GM18505 (cell line): ENCODE data around the gene PTPRN2.
"Not testable (repeated sequence)": the region's sequence is repeated elsewhere in the genome, so short reads cannot be mapped to it uniquely, and the experiment has no call there.

ENCODE experiments used
- ATAC-seq: cut with Tn5 transposase; IDR thresholded peaks from one replicate; pipeline ENCODE4 v1.9.1; 2021; ENCODE audit not compliant: unreplicated experiment
- POLR2A ChIP-seq: IDR thresholded peaks from 4 replicates; pipeline ENCODE4 v1.6.1; 2011; ENCODE audit warnings: borderline replicate concordance; ENCODE audit not compliant: insufficient read depth, insufficient read length; ENCODE audit errors: extremely low read depth

Gene PTPRN2

DNA sequence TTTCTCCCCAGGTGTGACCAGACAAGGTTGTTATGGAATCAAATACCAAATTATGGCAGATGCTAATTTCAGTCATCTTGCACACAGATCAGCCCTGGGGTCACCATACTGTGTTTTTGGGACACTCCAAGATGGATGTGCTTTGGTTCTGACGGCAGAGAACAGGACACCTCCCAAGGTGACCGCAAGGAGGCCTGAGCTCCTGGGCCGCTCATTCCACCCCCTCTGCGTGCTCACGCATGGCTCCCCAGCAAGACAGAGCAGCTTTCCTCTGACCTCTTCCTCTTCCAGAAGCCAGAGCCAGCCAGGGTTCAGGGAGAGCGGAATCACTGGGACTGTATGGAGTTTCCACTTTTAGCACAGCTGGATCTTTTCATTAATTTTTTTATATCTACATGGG, 848.0 kb downstream of the PTPRN2 start:
- no peak for ATAC-seq

DNA sequence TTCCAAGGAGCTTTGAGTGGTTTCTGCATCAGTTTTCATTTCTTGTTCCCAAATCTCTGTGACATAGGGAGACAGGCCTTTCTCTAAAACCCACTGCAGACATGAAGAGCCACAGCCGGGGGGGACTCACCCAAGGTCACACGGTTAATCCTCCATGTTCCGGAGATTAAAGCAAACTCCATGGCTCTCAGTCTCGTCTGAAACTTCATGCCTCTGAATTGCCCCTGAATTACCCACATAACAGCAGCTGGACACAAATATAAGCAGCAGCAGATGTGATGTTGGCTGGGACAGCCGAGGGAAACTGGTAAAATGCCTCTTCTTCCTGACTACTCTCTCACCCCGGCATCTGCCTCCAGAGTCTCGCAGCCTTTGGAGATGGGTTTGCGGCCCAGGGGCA, 848.6 kb downstream of the PTPRN2 start:
- ATAC-seq = no peak
- no peak for TF ChIP-seq POLR2A

More for the DNA sequence above, 848.0 kb downstream of the PTPRN2 start:
- no peak for TF ChIP-seq POLR2A

DNA sequence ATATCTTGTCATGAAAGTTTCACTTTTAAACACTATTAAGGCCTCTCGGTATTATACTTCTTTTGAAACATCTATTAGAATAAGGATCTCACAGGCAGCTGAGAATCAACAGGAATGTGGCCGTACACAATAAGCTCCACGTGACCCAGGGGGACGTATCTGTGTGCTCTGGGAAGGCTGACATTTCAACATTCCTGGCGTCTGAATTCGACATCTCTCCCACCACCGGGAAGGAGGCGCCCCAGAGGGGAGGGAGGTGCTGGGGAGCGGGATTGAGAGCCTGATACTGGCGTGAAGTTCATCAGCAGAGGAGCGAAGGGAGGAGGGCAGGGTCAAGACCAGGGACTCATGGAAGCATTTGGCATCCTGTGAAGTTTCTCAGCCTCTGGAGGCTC, 849.6 kb downstream of the PTPRN2 start:
- TF ChIP-seq POLR2A = no peak
- no peak for ATAC-seq

DNA sequence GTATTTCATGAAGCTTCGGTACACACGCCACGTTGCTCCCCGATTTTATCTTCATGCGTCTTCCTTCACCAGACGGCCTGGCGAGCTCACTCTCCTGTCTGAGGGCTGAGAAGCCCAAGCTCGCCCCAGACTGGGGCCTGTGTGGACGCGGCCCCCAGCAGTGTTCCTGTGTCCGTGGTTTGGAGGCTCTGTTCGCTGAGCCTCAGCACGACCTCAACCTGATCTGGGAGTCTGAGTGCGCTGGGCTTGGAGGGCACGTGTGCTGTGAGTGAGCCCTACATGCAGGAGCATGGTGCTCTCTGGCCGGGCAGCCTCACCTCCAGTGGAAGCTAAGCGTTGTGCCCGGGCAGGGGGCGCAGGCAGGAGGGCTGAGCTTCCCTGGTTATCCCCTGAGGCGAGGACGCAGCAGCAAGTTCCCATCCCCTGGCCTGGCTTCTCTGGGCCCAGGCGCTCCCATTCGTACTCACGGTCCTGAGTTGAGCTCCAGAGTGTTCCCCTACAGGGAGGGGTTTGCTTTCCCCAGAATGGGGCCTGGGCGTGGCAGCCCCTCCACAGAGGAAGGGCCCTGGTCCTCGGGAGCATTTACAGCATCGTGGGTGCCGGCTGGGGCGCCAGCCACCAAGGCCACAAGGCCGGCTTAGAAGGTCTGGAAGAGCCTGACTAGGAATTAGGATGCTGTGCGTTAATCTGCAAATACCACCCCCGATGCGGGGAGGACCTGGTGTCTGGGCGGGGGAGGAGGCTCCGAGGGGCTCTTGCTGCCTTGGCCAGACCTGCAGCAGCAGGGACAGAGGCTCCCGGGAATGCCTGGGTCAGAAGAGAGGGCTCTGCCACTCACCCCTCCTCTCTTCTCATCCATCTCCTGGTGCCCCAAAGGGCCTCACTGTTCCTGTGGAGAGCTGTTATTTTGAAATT, 850.2 kb downstream of the PTPRN2 start:
- TF ChIP-seq POLR2A = no peak
- ATAC-seq = no peak

DNA sequence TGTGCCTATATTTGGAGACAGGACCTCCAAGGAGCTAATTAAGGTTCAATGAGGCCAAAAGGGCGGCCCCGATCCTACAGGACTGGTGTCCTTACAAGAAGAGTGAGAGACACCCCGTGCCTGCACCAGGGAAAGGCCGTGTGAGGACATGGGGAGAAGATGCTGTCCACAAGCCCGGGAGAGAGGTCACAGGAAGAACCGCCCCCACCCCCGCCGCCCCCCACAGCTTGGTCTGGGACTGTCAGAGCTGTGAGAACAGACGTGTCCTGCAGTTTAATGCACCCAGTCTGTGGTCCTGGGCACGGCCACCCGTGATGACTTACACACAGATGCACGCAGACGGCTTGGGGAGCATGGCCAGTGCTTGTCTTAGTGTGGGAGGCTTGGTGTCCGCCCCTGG, 851.3 kb downstream of the PTPRN2 start:
- no peak for TF ChIP-seq POLR2A

DNA sequence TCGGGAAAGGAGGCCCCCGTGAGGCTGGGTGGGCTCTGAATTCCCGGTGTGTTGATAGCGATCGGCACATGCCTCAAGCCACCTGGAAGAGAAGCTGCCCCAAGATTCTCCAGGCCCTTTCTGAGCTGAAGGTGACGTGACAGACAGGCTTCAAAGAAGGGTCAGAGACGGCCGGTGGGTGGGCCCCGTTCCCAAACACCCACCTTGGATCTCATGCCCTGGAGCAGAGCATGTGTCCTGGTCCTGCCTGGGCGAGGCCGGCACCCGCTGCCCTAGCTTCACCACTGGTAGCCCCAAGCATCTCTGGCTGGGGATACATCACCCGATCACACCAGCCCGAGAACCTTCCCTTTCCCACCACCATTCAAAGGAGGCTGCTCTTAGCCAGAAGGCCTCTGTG, 851.8 kb downstream of the PTPRN2 start:
- no peak for ATAC-seq
- no peak for TF ChIP-seq POLR2A

More for the DNA sequence above, 851.3 kb downstream of the PTPRN2 start:
- ATAC-seq = no peak

DNA sequence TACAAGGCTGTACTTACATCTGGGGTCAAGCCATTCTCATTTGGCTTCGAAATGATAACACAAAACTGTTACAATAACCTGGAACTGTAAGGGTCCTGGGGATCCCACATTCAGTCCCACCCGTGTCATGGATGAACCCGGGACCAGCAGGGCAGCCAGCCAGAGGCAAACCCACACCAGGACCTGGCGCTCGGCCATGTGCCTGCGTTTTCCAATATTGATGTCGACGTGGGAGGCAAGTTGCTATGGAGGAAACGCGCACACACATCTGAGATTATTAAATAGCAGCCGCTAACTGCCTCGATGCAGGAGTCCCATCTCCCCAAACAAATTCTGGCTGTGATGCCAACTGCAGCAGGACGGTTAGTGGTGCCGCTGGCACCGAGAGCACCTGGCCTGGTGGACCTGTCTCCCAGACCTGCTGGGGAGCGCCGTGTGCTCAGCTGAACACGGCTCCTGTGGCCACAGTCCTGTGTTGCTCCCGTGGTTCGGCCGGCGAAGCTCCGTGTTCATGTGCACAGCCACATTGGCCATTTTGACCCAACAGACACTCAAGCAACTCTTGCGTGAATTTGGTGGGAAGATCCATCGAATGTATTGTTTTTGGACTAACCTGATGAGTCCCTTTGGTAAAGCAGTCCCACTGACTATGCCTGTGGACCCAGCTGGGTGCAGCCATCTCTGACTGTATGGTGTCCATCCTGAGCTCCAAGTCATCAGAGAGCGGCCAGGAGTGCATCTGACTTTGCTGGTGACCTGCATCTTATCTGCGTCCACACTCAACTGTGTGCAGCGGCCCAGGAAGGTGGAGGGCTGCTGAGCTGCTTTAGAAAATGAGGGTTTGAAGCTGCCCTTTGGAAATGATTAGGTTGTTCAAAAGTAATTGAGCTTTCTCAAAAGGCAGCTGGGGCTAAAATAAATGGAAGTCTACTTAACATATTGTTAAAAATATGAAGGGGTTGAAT, 852.7 kb downstream of the PTPRN2 start:
- no peak for ATAC-seq
- no peak for TF ChIP-seq POLR2A

DNA sequence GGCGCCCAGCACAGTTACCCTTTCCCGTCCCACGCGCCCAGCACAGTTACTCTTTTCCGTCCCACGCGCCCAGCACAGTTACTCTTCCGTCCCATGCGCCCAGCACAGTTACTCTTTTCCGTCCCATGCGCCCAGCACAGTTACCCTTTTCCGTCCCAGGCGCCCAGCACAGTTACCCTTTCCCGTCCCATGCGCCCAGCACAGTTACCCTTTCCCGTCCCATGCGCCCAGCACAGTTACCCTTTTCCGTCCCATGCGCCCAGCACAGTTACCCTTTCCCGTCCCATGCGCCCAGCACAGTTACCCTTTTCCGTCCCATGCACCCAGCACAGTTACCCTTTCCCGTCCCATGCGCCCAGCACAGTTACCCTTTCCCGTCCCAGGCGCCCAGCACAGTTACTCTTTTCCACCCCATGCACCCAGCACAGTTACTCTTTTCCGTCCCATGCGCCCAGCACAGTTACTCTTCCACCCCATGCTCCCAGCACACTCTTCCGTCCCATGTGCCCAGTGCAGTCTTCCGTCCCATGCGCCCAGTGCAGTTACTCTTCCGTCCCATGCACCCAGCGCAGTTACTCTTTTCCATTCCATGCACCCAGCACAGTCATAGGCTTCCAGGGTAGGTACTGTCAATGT, 853.7 kb downstream of the PTPRN2 start:
- ATAC-seq = not testable (repeated sequence)

DNA sequence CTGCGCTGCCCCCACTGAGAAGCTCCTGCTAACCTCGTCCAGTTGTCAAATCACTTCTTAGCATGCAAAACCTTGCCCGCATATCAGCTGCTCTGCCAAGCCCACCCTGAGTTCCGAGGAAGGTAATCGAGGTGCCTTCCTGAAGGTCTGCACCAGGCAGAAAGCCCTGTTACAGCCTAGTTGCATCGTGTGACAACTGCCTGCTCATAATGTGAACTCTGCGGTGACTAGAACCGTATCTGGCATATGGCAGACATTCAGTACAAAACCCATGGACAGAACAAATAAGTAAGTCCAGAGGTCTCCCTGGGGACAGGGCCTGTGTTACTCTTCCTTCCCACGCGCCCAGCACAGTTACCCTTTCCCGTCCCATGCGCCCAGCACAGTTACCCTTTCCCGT, 856.5 kb downstream of the PTPRN2 start:
- no peak for TF ChIP-seq POLR2A
- ATAC-seq = no peak

DNA sequence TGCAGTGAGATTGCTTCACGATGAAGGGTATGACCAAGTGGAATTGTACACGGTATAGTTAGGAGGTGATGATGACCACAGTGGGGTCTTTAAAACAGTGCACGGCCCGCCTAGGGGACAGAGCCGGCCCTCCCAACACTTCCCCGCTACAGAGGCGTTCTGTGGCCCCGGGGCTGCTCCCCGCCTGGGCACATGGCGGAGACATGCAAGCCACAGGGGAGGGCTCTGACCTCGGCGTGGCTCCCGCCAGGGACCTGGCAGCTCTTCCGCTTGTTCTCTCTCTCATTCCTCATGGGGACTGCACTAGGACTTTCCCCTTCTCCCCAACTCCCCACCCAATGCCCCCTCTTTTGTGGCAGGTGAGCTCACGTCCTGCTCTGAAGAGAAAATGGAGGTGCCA, 857.0 kb downstream of the PTPRN2 start:
- no peak for ATAC-seq

DNA sequence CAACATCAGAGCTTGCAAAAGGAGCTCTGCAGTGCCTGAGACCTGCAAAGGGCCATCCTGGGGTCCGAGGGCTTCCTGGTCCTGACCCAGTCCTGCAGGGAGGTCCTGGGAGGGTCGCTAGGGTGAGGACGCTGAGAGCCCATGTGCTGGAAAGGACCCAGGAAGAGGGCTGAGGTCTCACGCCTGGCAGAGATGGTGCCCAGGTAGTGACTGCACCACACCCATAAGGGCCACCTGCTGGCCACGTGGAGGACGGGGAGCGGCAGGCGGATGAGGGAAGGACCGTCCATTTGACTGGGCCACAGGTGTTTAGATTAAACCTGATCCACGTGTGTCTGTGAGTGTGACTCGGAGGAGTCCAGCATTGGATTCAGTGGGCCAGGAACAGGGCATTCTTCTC, 858.1 kb downstream of the PTPRN2 start:
- TF ChIP-seq POLR2A = no peak
- no peak for ATAC-seq

More for the DNA sequence above, 857.0 kb downstream of the PTPRN2 start:
- TF ChIP-seq POLR2A = no peak

DNA sequence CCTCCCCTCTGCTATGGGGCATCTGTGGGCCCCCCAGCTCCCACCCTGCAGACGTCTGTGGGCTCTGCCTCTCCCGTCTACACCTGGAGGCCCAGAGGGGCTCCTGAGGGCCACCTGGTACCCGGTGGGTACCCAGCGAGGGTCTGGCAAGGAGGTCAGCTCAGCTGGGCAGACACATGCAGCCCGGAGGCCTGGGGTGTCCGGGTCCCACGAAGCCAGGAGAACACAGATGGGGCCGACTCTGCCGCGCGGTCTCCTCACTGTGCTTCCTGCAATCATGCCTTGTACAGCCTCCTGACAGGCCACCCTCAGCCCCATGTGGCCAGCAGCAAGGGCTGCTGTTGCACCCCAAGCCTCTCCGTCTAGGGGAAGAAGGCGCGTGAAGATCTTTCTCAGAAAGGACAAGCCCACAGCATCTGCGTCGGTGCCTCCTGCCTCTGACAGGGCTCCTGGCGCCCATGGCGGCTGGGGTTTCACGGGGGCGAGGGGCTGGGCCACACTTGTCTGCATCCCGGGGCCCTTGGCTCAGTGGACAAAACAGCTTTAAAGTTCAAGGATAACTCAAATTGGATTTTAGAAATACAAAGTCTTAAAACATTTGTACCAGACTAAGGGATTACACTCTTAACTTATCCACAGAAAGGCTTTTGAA, 859.5 kb downstream of the PTPRN2 start:
- ATAC-seq = no peak
- TF ChIP-seq POLR2A = no peak

DNA sequence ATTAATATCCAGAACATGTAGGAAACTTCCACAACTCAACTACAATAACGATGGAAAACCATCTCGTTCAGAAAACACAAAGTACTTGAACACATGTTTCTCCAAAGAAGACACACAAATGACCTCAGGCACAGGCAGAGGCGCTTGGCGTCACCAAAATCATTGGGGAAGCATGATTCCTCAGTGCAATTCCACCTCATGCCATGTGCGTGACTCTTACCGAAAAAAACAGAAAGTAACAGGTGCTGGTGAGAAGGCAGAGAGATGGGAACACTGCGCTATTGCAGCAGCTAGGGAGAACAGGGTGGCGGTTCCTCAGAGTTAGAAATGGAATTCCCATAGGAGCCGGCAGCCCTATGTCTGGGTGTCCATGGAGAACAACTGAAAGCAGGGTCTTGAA, 860.9 kb downstream of the PTPRN2 start:
- no peak for TF ChIP-seq POLR2A
- ATAC-seq = no peak

DNA sequence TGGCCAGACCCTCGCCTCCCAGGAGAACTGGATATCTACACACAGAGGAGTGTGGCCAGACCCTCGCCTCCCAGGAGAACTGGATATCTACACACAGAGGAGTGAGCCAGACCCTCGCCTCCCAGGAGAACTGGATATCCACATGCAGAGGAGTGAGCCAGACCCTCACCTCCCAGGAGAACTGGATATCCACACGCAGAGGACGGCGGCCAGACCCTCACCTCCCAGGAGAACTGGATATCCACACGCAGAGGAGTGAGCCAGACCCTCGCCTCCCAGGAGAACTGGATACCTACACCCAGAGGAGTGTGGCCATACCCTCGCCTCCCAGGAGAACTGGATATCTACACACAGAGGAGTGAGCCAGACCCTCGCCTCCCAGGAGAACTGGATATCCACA, 862.3 kb downstream of the PTPRN2 start:
- ATAC-seq = not testable (repeated sequence)
